ENCODE data around the gene FUT7. TPM values are rescaled to one million over a fixed set of nuclear protein-coding genes. Genes with fewer than 3 reads are reported as not detected.

FUT7 gene
- total RNA-seq, 1 experiment from 2014 or later: not detected

DNA sequence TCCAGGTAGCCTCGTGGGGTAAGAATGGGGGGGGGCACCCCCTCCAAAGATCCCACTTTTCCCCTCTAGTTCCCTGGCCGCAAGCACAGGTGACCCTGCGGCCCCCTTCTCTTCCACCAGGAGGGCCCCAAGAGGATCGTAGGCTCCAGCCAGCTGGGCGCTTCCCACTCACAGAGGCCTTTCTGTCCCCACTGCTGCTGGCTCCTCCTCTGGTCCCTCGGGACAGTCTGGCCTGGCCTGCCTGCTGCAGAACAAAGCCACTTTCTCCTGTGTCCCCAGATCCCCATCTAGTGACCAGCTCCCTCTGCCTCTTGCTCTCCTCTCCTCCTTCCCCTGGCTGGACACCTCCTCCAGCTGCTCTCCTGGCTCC lies 39.0 kb upstream of the FUT7 start:
- Histone ChIP-seq H3K4me1 (ENCODE audit: insufficient read depth, low read length) (peaks cover 7% of the 10 kb centered on the region; the same call in 1 of the 2 replicates), H3K79me2 (ENCODE audit: insufficient read depth, low read length) (no peaks in the 10 kb centered on the region), H3K56ac (ENCODE audit: insufficient read length, low read depth, low read length) (no peak overlapping the region), H3K23ac (ENCODE audit: insufficient read length, low read depth, low read length) (no peak overlapping the region), H4K20me1 (ENCODE audit: control insufficient read depth, insufficient read depth, insufficient read length) (peaks cover 4% of the 10 kb centered on the region), H3K23me2 (ENCODE audit: insufficient read length, low read depth, low read length, poor library complexity, severe bottlenecking) (no peaks in the 10 kb centered on the region), H2BK120ac (ENCODE audit: low read depth, low read length, poor library complexity, severe bottlenecking) (no peak overlapping the region), H2BK20ac (ENCODE audit: low read depth, low read length, poor library complexity, severe bottlenecking) (no peak overlapping the region), H3K4ac (ENCODE audit: low read depth, low read length) (no peak overlapping the region; the same call in 1 of the 2 replicates), H3T11ph (ENCODE audit: low read length) (no peak overlapping the region), H2AK5ac (ENCODE audit: insufficient read length, low read length) (no peak overlapping the region), H2AFZ (ENCODE audit: low read length) (no peak overlapping the region), H3K18ac (ENCODE audit: insufficient read length, low read depth, low read length) (peak overlapping the region; percentile 32), H3K27ac (ENCODE audit: insufficient read length, low read depth, low read length) (no peak overlapping the region), H3K14ac (ENCODE audit: insufficient read depth, low read length) (peak overlapping the region; percentile 64; the same call in 1 of the 2 replicates), H3K79me1 (ENCODE audit: insufficient read depth, low read depth, low read length, poor library complexity, severe bottlenecking) (no peaks in the 10 kb centered on the region), H3K9me3 (ENCODE audit: control insufficient read depth, low read depth, low read length) (no peaks in the 10 kb centered on the region), H4K8ac (replicated peaks; ENCODE audit: insufficient read length, low read depth, low read length) (no peak overlapping the region), H3K4me2 (ENCODE audit: insufficient read depth, insufficient read length, low read length) (peak overlapping the region; percentile 20), H4K5ac (ENCODE audit: insufficient read length, low read depth, low read length) (no peak overlapping the region), H3K9ac (ENCODE audit: extremely low read depth, insufficient read length, low read length) (peak overlapping the region; percentile 16), H2BK5ac (ENCODE audit: insufficient read length, low read length) (no peak overlapping the region), H4K91ac (ENCODE audit: insufficient read length, low read depth, low read length) (no peak overlapping the region), H2BK15ac (ENCODE audit: low read depth, low read length) (no peak overlapping the region), H2BK12ac (ENCODE audit: insufficient read length, low read depth, low read length) (no peak overlapping the region), H3K27me3 (ENCODE audit: insufficient read depth, low read length) (no peaks in the 10 kb centered on the region)
- Mint-ChIP-seq H3K4me3 (peak overlapping the region; percentile 55 to 75), H3K27ac (peak overlapping the region in 2 of 3 experiments; percentile 8 to 75; a peak in 1 of 7 replicates), H3K9me3 (no peaks in the 10 kb centered on the region; a peak in 1 of 5 replicates), H3K4me1 (peaks cover 25 to 34% of the 10 kb centered on the region in 2 experiments), H3K36me3 (ENCODE audit: insufficient read depth in 1 of 3, low read depth in 3 of 3) (no peaks in the 10 kb centered on the region; a peak in 2 of 7 replicates), H3K27me3 (ENCODE audit: low read depth) (peaks cover 9% of the 10 kb centered on the region)
- no peak for DNase-seq
- TF ChIP-seq, protein P1, sequence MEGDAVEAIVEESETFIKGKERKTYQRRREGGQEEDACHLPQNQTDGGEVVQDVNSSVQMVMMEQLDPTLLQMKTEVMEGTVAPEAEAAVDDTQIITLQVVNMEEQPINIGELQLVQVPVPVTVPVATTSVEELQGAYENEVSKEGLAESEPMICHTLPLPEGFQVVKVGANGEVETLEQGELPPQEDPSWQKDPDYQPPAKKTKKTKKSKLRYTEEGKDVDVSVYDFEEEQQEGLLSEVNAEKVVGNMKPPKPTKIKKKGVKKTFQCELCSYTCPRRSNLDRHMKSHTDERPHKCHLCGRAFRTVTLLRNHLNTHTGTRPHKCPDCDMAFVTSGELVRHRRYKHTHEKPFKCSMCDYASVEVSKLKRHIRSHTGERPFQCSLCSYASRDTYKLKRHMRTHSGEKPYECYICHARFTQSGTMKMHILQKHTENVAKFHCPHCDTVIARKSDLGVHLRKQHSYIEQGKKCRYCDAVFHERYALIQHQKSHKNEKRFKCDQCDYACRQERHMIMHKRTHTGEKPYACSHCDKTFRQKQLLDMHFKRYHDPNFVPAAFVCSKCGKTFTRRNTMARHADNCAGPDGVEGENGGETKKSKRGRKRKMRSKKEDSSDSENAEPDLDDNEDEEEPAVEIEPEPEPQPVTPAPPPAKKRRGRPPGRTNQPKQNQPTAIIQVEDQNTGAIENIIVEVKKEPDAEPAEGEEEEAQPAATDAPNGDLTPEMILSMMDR (conservative IDR thresholded peaks at IDR 0.05): peak; percentile 44; the same call in 2 of the 3 replicates
- no CpG with 5 or more reads among the region's 6 CpGs for WGBS (ENCODE audit: extremely low coverage, insufficient read length, low lambda C conversion rate)

Data from H9 (cell line).